OCI-LY7 (cell line): Measurements from ENCODE around the gene FAM163B. TPM values are rescaled to one million over a fixed set of nuclear protein-coding genes. Genes with fewer than 3 reads are reported as not detected.

Experiments used
- BruUV-seq: library from RNA; stranded (reverse); fragments of 400-500 nt; replicated peaks from 2 replicates; lab custom pipeline; 2021; lab: Mats Ljungman, UMichigan
- CTCF ChIA-PET: fragments of 300-600 bp; sonication (Branson Sonifier 250); formaldehyde crosslinking; loops from one replicate; lab custom pipeline; 2022; ENCODE audit warnings: antibody characterized with exemption; ENCODE audit not compliant: unreplicated experiment; lab: Charles Lee
- POLR2A ChIA-PET: fragments of 300-600 bp; sonication (Branson Sonifier 250); formaldehyde crosslinking; loops from one replicate; lab custom pipeline; 2022; ENCODE audit warnings: antibody characterized with exemption; lab: Charles Lee
- DNase-seq: peaks from one replicate; pipeline ENCODE4 v3.0.0-alpha.2; 2015; ENCODE audit warnings: low spot score
- H2AFZ ChIP-seq: fragments of 200-600 bp; sonication (generic), shearing (Covaris generic); 2 replicates; pipeline ENCODE4 v1.6.1; 2014; ENCODE audit warnings: mild to moderate bottlenecking, antibody characterized with exemption, low read length, moderate library complexity
- H3K27ac ChIP-seq: fragments of 200-600 bp; sonication (generic); 2 replicates; pipeline ENCODE4 v1.5.1; 2014; ENCODE audit warnings: mixed run types, low read depth, mild to moderate bottlenecking, moderate library complexity, low read length, inconsistent platforms; ENCODE audit not compliant: poor library complexity, severe bottlenecking
- H3K36me3 ChIP-seq: fragments of 200-600 bp; sonication (generic); 2 replicates; pipeline ENCODE4 v1.6.1; 2014; ENCODE audit warnings: mild to moderate bottlenecking, antibody characterized with exemption, low read length, moderate library complexity, mixed read lengths; ENCODE audit not compliant: insufficient read depth
- H3K4me1 ChIP-seq: fragments of 200-600 bp; sonication (generic); 2 replicates; pipeline ENCODE4 v1.5.1; 2014; ENCODE audit warnings: mild to moderate bottlenecking, low read length; ENCODE audit not compliant: insufficient read depth, poor library complexity, severe bottlenecking
- H3K4me2 ChIP-seq: fragments of 200-600 bp; sonication (generic); 2 replicates; pipeline ENCODE4 v1.6.1; 2014; ENCODE audit warnings: mild to moderate bottlenecking, low read length
- H3K4me3 ChIP-seq: fragments of 200-600 bp; sonication (generic); 2 replicates; pipeline ENCODE4 v1.5.1; 2014; ENCODE audit warnings: mild to moderate bottlenecking, low read depth, low read length; ENCODE audit not compliant: poor library complexity, severe bottlenecking
- H3K79me2 ChIP-seq: fragments of 200-600 bp; sonication (generic); 2 replicates; pipeline ENCODE4 v1.6.1; 2016; ENCODE audit warnings: low read depth, mild to moderate bottlenecking, low read length, moderate library complexity, mixed read lengths; ENCODE audit not compliant: insufficient read depth
- H3K9me2 ChIP-seq: fragments of 200-600 bp; sonication (generic); 2 replicates; pipeline ENCODE4 v1.6.1; 2016; ENCODE audit warnings: mild to moderate bottlenecking, low read length, mixed read lengths; ENCODE audit not compliant: insufficient read depth
- H3K9me3 ChIP-seq: fragments of 200-600 bp; sonication (generic); 2 replicates; pipeline ENCODE4 v1.6.1; 2014; ENCODE audit warnings: mild to moderate bottlenecking, mixed run types, low read length, mixed read lengths
- H4K20me1 ChIP-seq: fragments of 200-600 bp; sonication (generic); 2 replicates; pipeline ENCODE4 v1.6.1; 2014; ENCODE audit warnings: mild to moderate bottlenecking, antibody characterized with exemption, low read length, moderate library complexity, mixed read lengths; ENCODE audit not compliant: insufficient read depth
- EZH2phosphoT487 ChIP-seq: fragments of 200-600 bp; sonication (generic); IDR thresholded peaks from 2 replicates; pipeline ENCODE4 v1.6.1; 2018; ENCODE audit warnings: low read depth, borderline replicate concordance, mild to moderate bottlenecking, mixed run types, antibody characterized with exemption, low read length, moderate library complexity, mixed read lengths
- intact Hi-C: fragments of 100-400 bp; cut with micrococcal nuclease; formaldehyde crosslinking; loops from one replicate; pipeline ENCODE4 v1.10.0; 2022; ENCODE audit not compliant: unreplicated experiment
- total RNA-seq, 2 experiments: library from RNA; depleted of rRNA in 1 of 2; stranded (reverse); fragments of >200 nt in 1 of 2; shearing (Covaris generic) in 1 of 2; gene quantifications; 2 replicates each; pipeline ENCODE4 v1.2.3, GENCODE V29; 2014 to 2022
- TF ChIP-seq, protein P1 (sequence below): fragments of 200-600 bp; sonication (generic); conservative IDR thresholded peaks from 2 replicates; pipeline ENCODE4 v1.5.1; 2014; ENCODE audit warnings: mild to moderate bottlenecking, antibody characterized with exemption, low read length, moderate library complexity, mixed read lengths

FAM163B gene
- total RNA-seq, 2 experiments from 2014 or later = 2.6 to 7.8 TPM

DNA sequence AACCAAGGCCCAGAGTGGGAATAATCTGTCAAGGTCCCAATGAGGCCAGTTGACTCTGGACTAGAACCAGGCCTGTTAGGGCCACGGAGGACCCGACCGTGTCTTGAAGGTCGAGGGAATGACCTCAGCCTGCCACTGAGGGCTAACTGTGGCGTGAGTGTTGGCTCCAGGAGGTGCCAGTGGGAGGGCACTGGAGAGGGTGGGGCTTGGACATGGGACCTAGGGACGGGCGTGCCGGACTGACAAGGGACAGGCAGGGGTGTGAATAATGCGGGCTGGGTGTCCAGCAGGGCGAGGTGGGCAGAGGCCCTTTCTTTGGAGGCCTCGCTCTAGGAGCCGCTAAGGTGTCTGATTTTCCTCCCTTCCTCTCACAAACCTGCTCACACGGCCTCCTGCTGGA, 67.2 kb downstream of the FAM163B start:
- Histone ChIP-seq H3K4me3 (no peak overlapping the region), H4K20me1 (no peaks in the 10 kb centered on the region), H3K9me2 (no peaks in the 10 kb centered on the region), H3K79me2 (no peaks in the 10 kb centered on the region), H3K36me3 (no peaks in the 10 kb centered on the region), H3K4me1 (peaks cover 13% of the 10 kb centered on the region), H3K9me3 (no peaks in the 10 kb centered on the region), H3K4me2 (no peak overlapping the region), H2AFZ (no peak overlapping the region), H3K27ac (no peak overlapping the region)
- no peak for DNase-seq
- intact Hi-C loops = no loop called here
- CTCF ChIA-PET = no interaction called here
- POLR2A ChIA-PET = no interaction called here
- BruUV-seq = no TSS peak
- TF ChIP-seq, protein P1, sequence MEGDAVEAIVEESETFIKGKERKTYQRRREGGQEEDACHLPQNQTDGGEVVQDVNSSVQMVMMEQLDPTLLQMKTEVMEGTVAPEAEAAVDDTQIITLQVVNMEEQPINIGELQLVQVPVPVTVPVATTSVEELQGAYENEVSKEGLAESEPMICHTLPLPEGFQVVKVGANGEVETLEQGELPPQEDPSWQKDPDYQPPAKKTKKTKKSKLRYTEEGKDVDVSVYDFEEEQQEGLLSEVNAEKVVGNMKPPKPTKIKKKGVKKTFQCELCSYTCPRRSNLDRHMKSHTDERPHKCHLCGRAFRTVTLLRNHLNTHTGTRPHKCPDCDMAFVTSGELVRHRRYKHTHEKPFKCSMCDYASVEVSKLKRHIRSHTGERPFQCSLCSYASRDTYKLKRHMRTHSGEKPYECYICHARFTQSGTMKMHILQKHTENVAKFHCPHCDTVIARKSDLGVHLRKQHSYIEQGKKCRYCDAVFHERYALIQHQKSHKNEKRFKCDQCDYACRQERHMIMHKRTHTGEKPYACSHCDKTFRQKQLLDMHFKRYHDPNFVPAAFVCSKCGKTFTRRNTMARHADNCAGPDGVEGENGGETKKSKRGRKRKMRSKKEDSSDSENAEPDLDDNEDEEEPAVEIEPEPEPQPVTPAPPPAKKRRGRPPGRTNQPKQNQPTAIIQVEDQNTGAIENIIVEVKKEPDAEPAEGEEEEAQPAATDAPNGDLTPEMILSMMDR = no peak
- TF ChIP-seq EZH2phosphoT487 = no peak

DNA sequence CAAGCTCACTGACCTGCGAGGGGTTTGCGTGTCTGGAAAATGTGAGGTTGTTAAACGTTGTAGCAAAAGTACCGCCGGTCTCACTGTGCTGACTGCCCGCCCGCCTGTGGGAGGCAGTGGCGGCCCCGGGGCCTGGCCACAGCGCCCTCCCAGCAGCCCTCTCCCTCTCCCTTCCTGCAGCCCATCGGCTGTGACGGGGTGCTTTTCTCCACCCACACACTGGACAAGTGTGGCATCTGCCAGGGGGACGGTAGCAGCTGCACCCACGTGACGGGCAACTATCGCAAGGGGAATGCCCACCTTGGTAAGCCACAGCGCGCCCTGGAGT, 68.5 kb downstream of the FAM163B start:
- Histone ChIP-seq H3K27ac (no peak overlapping the region), H3K36me3 (no peaks in the 10 kb centered on the region), H3K9me3 (no peaks in the 10 kb centered on the region), H3K4me1 (peaks cover 13% of the 10 kb centered on the region), H2AFZ (peak overlapping the region; percentile 83), H3K4me3 (peak overlapping the region; percentile 14), H4K20me1 (no peaks in the 10 kb centered on the region), H3K79me2 (no peaks in the 10 kb centered on the region), H3K9me2 (no peaks in the 10 kb centered on the region), H3K4me2 (peak overlapping the region; percentile 52)
- TF ChIP-seq, protein P1 = peak; percentile 76
- TF ChIP-seq EZH2phosphoT487 = no peak
- DNase-seq = peak; percentile 24
- CTCF ChIA-PET = no interaction called here
- intact Hi-C loops = no loop called here
- POLR2A ChIA-PET = no interaction called here
- BruUV-seq = no TSS peak

DNA sequence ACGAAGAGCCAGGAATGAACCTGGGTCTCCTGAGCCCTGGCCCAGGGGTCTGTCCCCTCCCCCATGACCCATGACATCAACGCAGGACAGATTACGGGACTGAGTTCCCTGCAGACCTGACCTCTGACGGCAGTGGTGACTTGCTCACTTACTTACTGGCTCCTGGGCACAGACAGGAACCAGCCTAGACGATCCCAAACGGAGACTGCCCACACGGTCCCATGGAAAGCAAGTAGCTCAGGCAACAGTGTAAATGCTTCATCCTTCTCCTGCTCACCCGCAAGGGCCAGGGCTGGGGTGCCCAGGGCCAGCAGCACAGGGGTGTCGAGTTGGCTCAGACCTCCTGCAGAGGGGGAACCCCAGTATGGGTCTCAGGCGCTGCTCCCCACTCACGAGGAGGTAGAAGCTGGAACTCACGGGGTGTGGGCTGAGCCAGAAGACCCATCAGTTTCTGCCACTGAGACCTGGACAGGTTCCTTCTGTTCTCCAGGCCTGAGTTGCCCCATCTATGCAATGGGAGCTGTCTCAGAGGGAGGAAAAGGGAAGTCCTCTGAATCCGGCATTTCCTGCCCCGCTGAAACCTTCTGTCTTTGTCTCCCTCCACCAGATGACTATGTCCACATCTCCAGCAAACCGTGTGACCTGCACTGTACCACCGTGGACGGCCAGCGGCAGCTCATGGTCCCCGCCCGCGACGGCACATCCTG, 69.0 kb downstream of the FAM163B start:
- Histone ChIP-seq H3K4me3 (peak overlapping the region; percentile 14), H3K79me2 (no peaks in the 10 kb centered on the region), H3K36me3 (no peaks in the 10 kb centered on the region), H3K9me3 (no peaks in the 10 kb centered on the region), H3K27ac (no peak overlapping the region), H4K20me1 (no peaks in the 10 kb centered on the region), H3K4me1 (peaks cover 13% of the 10 kb centered on the region), H3K9me2 (no peaks in the 10 kb centered on the region), H2AFZ (peak overlapping the region; percentile 83), H3K4me2 (peak overlapping the region; percentile 52)
- BruUV-seq = no TSS peak
- no peak for TF ChIP-seq EZH2phosphoT487
- TF ChIP-seq, protein P1 = no peak
- intact Hi-C loops = no loop called here
- DNase-seq = peak; percentile 28
- CTCF ChIA-PET = no interaction called here
- POLR2A ChIA-PET = no interaction called here
